Pulmonary artery endothelial cell (primary cell): Measurements from ENCODE around the gene IL5. TPM values are rescaled to one million over a fixed set of nuclear protein-coding genes. Genes with fewer than 3 reads are reported as not detected.

Experiments
- DNase-seq: peaks from one replicate; pipeline ENCODE4 v3.0.0-alpha.2; 2011; ENCODE audit warnings: low read depth, low spot score
- total RNA-seq: library from RNA; depleted of rRNA; stranded (reverse); fragments of >200 nt; gene quantifications from 2 replicates; pipeline ENCODE4 v1.2.3, GENCODE V29; 2014

IL5 gene
- total RNA-seq, 1 donor from 2014 or later, result not detected

GRCh38 chr5:132498686-132499271, 44.5 kb downstream of the IL5 start:
- DNase-seq, result no peak

GRCh38 chr5:132498152-132498551, 45.2 kb downstream of the IL5 start:
- no peak for DNase-seq

GRCh38 chr5:132497488-132497997, 45.8 kb downstream of the IL5 start:
- peak; percentile 89 for DNase-seq

- DNase-seq, result peak; percentile 54
Observed at GRCh38 chr5:132496631-132497487, 46.5 kb downstream of the IL5 start.

GRCh38 chr5:132496191-132496630, 47.1 kb downstream of the IL5 start:
- DNase-seq, result no peak

- DNase-seq, result no peak
Observed at GRCh38 chr5:132495667-132496190, 47.6 kb downstream of the IL5 start.

- DNase-seq, result no peak
Observed at GRCh38 chr5:132493821-132494220, 49.5 kb downstream of the IL5 start.

- no peak for DNase-seq
Observed at GRCh38 chr5:132493241-132493640, 50.1 kb downstream of the IL5 start.

- DNase-seq, result no peak
Observed at GRCh38 chr5:132492386-132493125, 50.8 kb downstream of the IL5 start.

Other genes starting within 250 kb of the IL5 start
- 4.4 and 6.7 TPM in 2 replicates for gene SLC22A4, start 249.1 kb downstream of the IL5 start, total RNA-seq
- gene SLC22A5, start 173.8 kb downstream of the IL5 start, total RNA-seq, result 2.8 and 3.8 TPM in 2 replicates
- gene IRF1, start 52.7 kb downstream of the IL5 start, total RNA-seq, result 10.1 and 16.4 TPM in 2 replicates
- 13.1 and 22.9 TPM in 2 replicates for gene RAD50, start 13.5 kb upstream of the IL5 start, total RNA-seq
- gene IL13, start 114.7 kb upstream of the IL5 start, total RNA-seq, result not detected in 2 replicates
- not detected in 2 replicates for gene IL4, start 130.5 kb upstream of the IL5 start, total RNA-seq
- gene KIF3A, start 194.0 kb upstream of the IL5 start, total RNA-seq, result 8.2 and 12.3 TPM in 2 replicates
- gene CCNI2, start 203.9 kb upstream of the IL5 start, total RNA-seq, result 0.04 TPM in 1 of 2 replicates, not detected in the other
- 55.6 and 88.8 TPM in 2 replicates for gene SEPTIN8, start 233.7 kb upstream of the IL5 start, total RNA-seq